ENCODE measurements around the gene UXT.

DNA sequence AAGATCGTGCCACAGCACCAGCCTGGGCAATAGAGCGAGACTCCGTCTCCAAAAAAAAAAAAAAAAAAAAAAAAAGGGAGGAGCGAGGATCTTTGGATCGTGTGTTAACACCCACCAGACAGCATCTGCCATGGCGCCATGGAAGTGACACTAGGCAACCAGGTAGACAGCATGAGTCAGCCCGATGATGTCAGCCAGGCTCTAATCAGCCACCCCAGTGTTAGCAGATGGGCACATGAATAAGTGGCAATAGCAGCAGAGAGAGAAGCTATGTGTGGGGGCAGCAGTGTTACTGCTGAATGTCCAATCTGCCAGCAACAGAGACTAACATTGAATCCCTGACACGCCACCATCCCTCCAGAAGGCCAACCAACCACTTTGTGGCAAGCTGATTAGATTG, 45.9 kb downstream of the UXT start:
- TF ChIP-seq, protein P1, sequence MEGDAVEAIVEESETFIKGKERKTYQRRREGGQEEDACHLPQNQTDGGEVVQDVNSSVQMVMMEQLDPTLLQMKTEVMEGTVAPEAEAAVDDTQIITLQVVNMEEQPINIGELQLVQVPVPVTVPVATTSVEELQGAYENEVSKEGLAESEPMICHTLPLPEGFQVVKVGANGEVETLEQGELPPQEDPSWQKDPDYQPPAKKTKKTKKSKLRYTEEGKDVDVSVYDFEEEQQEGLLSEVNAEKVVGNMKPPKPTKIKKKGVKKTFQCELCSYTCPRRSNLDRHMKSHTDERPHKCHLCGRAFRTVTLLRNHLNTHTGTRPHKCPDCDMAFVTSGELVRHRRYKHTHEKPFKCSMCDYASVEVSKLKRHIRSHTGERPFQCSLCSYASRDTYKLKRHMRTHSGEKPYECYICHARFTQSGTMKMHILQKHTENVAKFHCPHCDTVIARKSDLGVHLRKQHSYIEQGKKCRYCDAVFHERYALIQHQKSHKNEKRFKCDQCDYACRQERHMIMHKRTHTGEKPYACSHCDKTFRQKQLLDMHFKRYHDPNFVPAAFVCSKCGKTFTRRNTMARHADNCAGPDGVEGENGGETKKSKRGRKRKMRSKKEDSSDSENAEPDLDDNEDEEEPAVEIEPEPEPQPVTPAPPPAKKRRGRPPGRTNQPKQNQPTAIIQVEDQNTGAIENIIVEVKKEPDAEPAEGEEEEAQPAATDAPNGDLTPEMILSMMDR (IDR thresholded peaks at IDR 0.05; ENCODE audit: low read depth, low read length, missing input control): no peak
- no peak for TF ChIP-seq GABPA (IDR thresholded peaks at IDR 0.05 in 1 of 2, conservative IDR thresholded peaks at IDR 0.05 in 1 of 2)

Data from liver (tissue), 3 donors.